HepG2 (cell line): Measurements from ENCODE around the gene HOXD8. TPM values are rescaled to one million over a fixed set of nuclear protein-coding genes. Genes with fewer than 3 reads are reported as not detected.

Source experiments
- ATAC-seq: fragments of 200-7000 bp; cut with Tn5 transposase; 3 replicates; pipeline ENCODE4 v1.9.1; 2020; ENCODE audit warnings: mild to moderate bottlenecking, moderate library complexity
- BruUV-seq: library from RNA; stranded (reverse); fragments of 400-500 nt; replicated peaks from 2 replicates; lab custom pipeline; 2021; lab: Mats Ljungman, UMichigan
- CTCF ChIA-PET: fragments of 300-600 bp; formaldehyde crosslinking; extraction: SDS; loops from one replicate; lab custom pipeline; 2021; ENCODE audit warnings: low total read pairs, inconsistent platforms, low intra/inter-chr PET ratio; lab: Yijun Ruan, JAX
- POLR2A ChIA-PET: fragments of 350-600 bp; sonication (Branson Sonifier 250); formaldehyde crosslinking; loops from one replicate; lab custom pipeline; 2020; ENCODE audit warnings: antibody characterized with exemption, inconsistent platforms; lab: Yijun Ruan, JAX
- DNase-seq: peaks from one replicate; pipeline ENCODE4 v3.0.0-alpha.2; 2015; ENCODE audit warnings: low spot score
- FAIRE-seq: peaks from 3 replicates; lab custom pipeline; 2011; peaks lifted over from hg19 to GRCh38; lab: Jason Lieb, UNC
- H2AFZ ChIP-seq: one replicate; pipeline ENCODE4 v1.6.1; 2011; ENCODE audit warnings: low read length, inconsistent platforms
- H3K27ac ChIP-seq: fragments of 300-600 bp; 3 replicates; pipeline ENCODE4 v1.8.0; 2011; ENCODE audit warnings: mixed run types, mild to moderate bottlenecking, mixed read lengths, low read length, inconsistent platforms; ENCODE audit not compliant: insufficient read depth; ENCODE audit errors: extremely low read length
- H3K27me3 ChIP-seq, 2 experiments: fragments of 200-600 bp in 1 of 2; 2 replicates in 1 of 2; 3 replicates in 1 of 2; pipeline versions ENCODE4 v1.6.0 to v1.8.0; 2011; ENCODE audit warnings: low read length in 2 of 2, mild to moderate bottlenecking in 2 of 2, moderate library complexity in 2 of 2, inconsistent platforms in 1 of 2; ENCODE audit not compliant: insufficient read depth in 2 of 2, control insufficient read depth in 1 of 2
- H3K36me3 ChIP-seq, 2 experiments: fragments of 200-600 bp in 1 of 2; replicated peaks in 1 of 2; 2 replicates in 1 of 2; 3 replicates in 1 of 2; pipeline versions ENCODE4 v1.5.1 to v1.8.0; 2011; ENCODE audit warnings: low read length in 2 of 2, inconsistent platforms in 1 of 2; ENCODE audit not compliant: insufficient read depth in 2 of 2, control insufficient read depth in 1 of 2
- H3K4me1 ChIP-seq: 2 replicates; pipeline ENCODE4 v1.5.1; 2012; ENCODE audit warnings: low read length, inconsistent platforms; ENCODE audit not compliant: insufficient read depth
- H3K4me2 ChIP-seq: 2 replicates; pipeline ENCODE4 v1.6.0; 2011; ENCODE audit warnings: low read depth, low read length, inconsistent platforms
- H3K4me3 ChIP-seq, 3 experiments: fragments of 200-600 bp in 1 of 3; sonication (generic), shearing (Covaris generic) in 1 of 3; replicated peaks in 1 of 3; 2 replicates each; pipeline ENCODE4 v1.5.1; 2011 to 2016; ENCODE audit warnings: low read length in 3 of 3, inconsistent platforms in 2 of 3, low read depth in 2 of 3, mild to moderate bottlenecking in 2 of 3, control low read depth in 1 of 3, mixed read lengths in 1 of 3; ENCODE audit not compliant: insufficient read depth in 1 of 3
- H3K79me2 ChIP-seq: one replicate; pipeline ENCODE4 v1.6.1; 2011; ENCODE audit warnings: low read length, inconsistent platforms; ENCODE audit not compliant: insufficient read depth
- H3K9ac ChIP-seq: 2 replicates; pipeline ENCODE4 v1.6.0; 2011; ENCODE audit warnings: mild to moderate bottlenecking, low read depth, low read length, inconsistent platforms; ENCODE audit not compliant: insufficient read depth
- H3K9me3 ChIP-seq: 2 replicates; pipeline ENCODE4 v1.5.1; 2012; ENCODE audit warnings: mild to moderate bottlenecking, low read length
- H4K20me1 ChIP-seq: 2 replicates; pipeline ENCODE4 v1.6.0; 2011; ENCODE audit warnings: inconsistent platforms, mild to moderate bottlenecking, low read length, moderate library complexity; ENCODE audit not compliant: insufficient read depth
- ARID3A ChIP-seq: IDR thresholded peaks from 2 replicates; pipeline ENCODE4 v1.6.1; 2012; ENCODE audit warnings: low read depth, low read length, improper control_type of control experiment
- CAMTA2 ChIP-seq: sonication (generic); formaldehyde crosslinking; IDR thresholded peaks from 2 replicates; pipeline ENCODE4 v1.4.0; 2020; ENCODE audit warnings: mild to moderate bottlenecking, missing genetic modification reagents, borderline replicate concordance
- CENPX ChIP-seq: sonication (generic); formaldehyde crosslinking; IDR thresholded peaks from 2 replicates; pipeline ENCODE4 v1.9.0; 2021; ENCODE audit warnings: mild to moderate bottlenecking, missing genetic modification reagents, moderate library complexity
- ETV6 ChIP-seq: sonication (generic); formaldehyde crosslinking; conservative IDR thresholded peaks from 2 replicates; pipeline ENCODE4 v1.4.0; 2020; ENCODE audit warnings: missing genetic modification reagents
- JUNB ChIP-seq: sonication (generic); formaldehyde crosslinking; IDR thresholded peaks from 2 replicates; pipeline ENCODE4 v1.8.0; 2022; ENCODE audit warnings: missing genetic modification reagents, mild to moderate bottlenecking, borderline replicate concordance
- PCBP1 ChIP-seq: fragments of 200-400 bp; formaldehyde crosslinking; IDR thresholded peaks from 2 replicates; pipeline ENCODE4 v1.6.1; 2017; ENCODE audit warnings: mild to moderate bottlenecking, low read depth, low read length, borderline replicate concordance
- PPARG ChIP-seq: conservative IDR thresholded peaks from 2 replicates; pipeline ENCODE4 v1.6.1; 2016; ENCODE audit warnings: missing biosample characterization, missing genetic modification reagents
- SMC3 ChIP-seq: IDR thresholded peaks from 2 replicates; pipeline ENCODE4 v1.6.1; 2011; ENCODE audit warnings: low read length, improper control_type of control experiment
- TARDBP ChIP-seq: sonication (generic); formaldehyde crosslinking; IDR thresholded peaks from 2 replicates; pipeline ENCODE4 v1.8.0; 2022; ENCODE audit warnings: mild to moderate bottlenecking, missing genetic modification reagents
- TGIF2 ChIP-seq: IDR thresholded peaks from 2 replicates; pipeline ENCODE4 v1.6.1; 2016; ENCODE audit warnings: control low read depth, missing compliant biosample characterization
- THAP7 ChIP-seq: sonication (generic); formaldehyde crosslinking; IDR thresholded peaks from 2 replicates; pipeline ENCODE4 v1.8.1; 2023; ENCODE audit warnings: mild to moderate bottlenecking, missing genetic modification reagents
- ZFP1 ChIP-seq: IDR thresholded peaks from 2 replicates; pipeline ENCODE4 v1.6.1; 2016
- ZNF224 ChIP-seq: sonication (generic); formaldehyde crosslinking; IDR thresholded peaks from 2 replicates; pipeline ENCODE4 v1.5.0; 2020; ENCODE audit warnings: mild to moderate bottlenecking, missing genetic modification reagents
- ZNF329 ChIP-seq: sonication (generic); formaldehyde crosslinking; IDR thresholded peaks from 2 replicates; pipeline ENCODE4 v1.9.0; 2021; ENCODE audit warnings: low read depth, mild to moderate bottlenecking, missing genetic modification reagents
- ZNF333 ChIP-seq: sonication (generic); formaldehyde crosslinking; IDR thresholded peaks from 2 replicates; pipeline ENCODE4 v1.4.0; 2020; ENCODE audit warnings: mild to moderate bottlenecking, missing genetic modification reagents, borderline replicate concordance
- ZNF567 ChIP-seq: sonication (generic); formaldehyde crosslinking; IDR thresholded peaks from 2 replicates; pipeline ENCODE4 v1.8.1; 2023; ENCODE audit warnings: mild to moderate bottlenecking, missing genetic modification reagents, borderline replicate concordance
- ZNF572 ChIP-seq: sonication (generic); formaldehyde crosslinking; IDR thresholded peaks from 2 replicates; pipeline ENCODE4 v1.5.1; 2020; ENCODE audit warnings: mild to moderate bottlenecking, missing genetic modification reagents
- ZNF879 ChIP-seq: sonication (generic); formaldehyde crosslinking; IDR thresholded peaks from 2 replicates; pipeline ENCODE4 v1.8.1; 2023; ENCODE audit warnings: missing genetic modification reagents
- ZSCAN30 ChIP-seq: sonication (generic); formaldehyde crosslinking; IDR thresholded peaks from 2 replicates; pipeline ENCODE4 v1.5.0; 2020; ENCODE audit warnings: mild to moderate bottlenecking, missing genetic modification reagents
- ZUFSP ChIP-seq: sonication (generic); formaldehyde crosslinking; IDR thresholded peaks from 2 replicates; pipeline ENCODE4 v1.9.0; 2021; ENCODE audit warnings: missing genetic modification reagents, mild to moderate bottlenecking, borderline replicate concordance
- WGBS: methylation state at CpG from one replicate; pipeline ENCODE4 v1.1.6; 2017; ENCODE audit warnings: low lambda C conversion rate; 5-methylcytosine and 5-hydroxymethylcytosine counted together
- in situ Hi-C: cut with HindIII; loops from 2 replicates; pipeline ENCODE4 v1.10.0; 2017; ENCODE audit warnings: low pct_unique_long_range_greater_than_20kb; ENCODE audit not compliant: extremely low pct_ligation_motif_present
- intact Hi-C: fragments of 100-400 bp; cut with micrococcal nuclease; formaldehyde crosslinking; loops from one replicate; pipeline ENCODE4 v1.10.0; 2022; ENCODE audit not compliant: unreplicated experiment
- polyA plus RNA-seq, 8 experiments: library from polyadenylated mRNA; depleted of rRNA in 3 of 8; stranded (reverse) in 7 of 8; unstranded in 1 of 8; fragments of >200 nt; fragmentation: Illumina TruSeq in 4 of 8; extraction: Trizol in 4 of 8; gene quantifications; 2 replicates each; pipeline versions ENCODE4 v1.2.1 to v1.2.3, GENCODE V29; 2011 to 2016; ENCODE audit warnings: low read depth in 4 of 8, missing spikeins in 1 of 8, mixed read lengths in 1 of 8; ENCODE audit not compliant: insufficient read depth in 1 of 8
- total RNA-seq, 5 experiments: library from RNA; depleted of rRNA; stranded (reverse); fragments of >200 nt; fragmentation: Illumina TruSeq; extraction: Trizol; gene quantifications; 2 replicates each; pipeline ENCODE4 v1.2.3, GENCODE V29; 2016; ENCODE audit warnings: low read depth in 1 of 5

HOXD8 gene
- total and polyA plus RNA-seq, 2 of the 13 experiments (the other 11 are each of a cell fraction or from before 2014, with no cell fraction given): not detected

GRCh38 chr2:176140513-176141317 is 11.2 kb downstream of the HOXD8 start:
- Histone ChIP-seq H3K27ac (no peak overlapping the region), H2AFZ (no peak overlapping the region), H3K4me2 (peak overlapping the region; percentile 83), H3K36me3 (no peaks in the 10 kb centered on the region), H3K9ac (peak overlapping the region; percentile 37; the same call in 1 of the 2 replicates), H3K9me3 (no peaks in the 10 kb centered on the region), H3K4me3 (peak overlapping the region; percentile 44 to 75 (median 56)), H3K27me3 (peaks cover 5 to 87% of the 10 kb centered on the region in 2 experiments; a peak in 4 of 5 replicates), H3K4me1 (peaks cover 11% of the 10 kb centered on the region), H3K79me2 (no peaks in the 10 kb centered on the region), H4K20me1 (no peaks in the 10 kb centered on the region)
- peak; percentile 76 for FAIRE-seq
- CTCF ChIA-PET: interaction anchor here (1.1 to 2.5 kb wide), 6 partner anchors 13 to 498 kb away, joined by 4 to 83 read pairs (median 10); no protein-coding TSS in a partner anchor
- POLR2A ChIA-PET: interaction anchor here (1.4 kb wide), 1 partner anchor 314 kb away, joined by 3 read pairs; no protein-coding TSS in a partner anchor
- no TSS peak for BruUV-seq
- DNase-seq: peak; percentile 60
- intact Hi-C loops: loop anchor here (1.0 to 5.0 kb wide), 4 partner anchors 245 to 497 kb away; no protein-coding TSS in a partner anchor
- in situ Hi-C loops: loop anchor here (5.0 kb wide), 1 partner anchor 317 kb away; no protein-coding TSS in a partner anchor
- ATAC-seq: peak; percentile 93
- WGBS: 22% methylated on average over 21 of the region's 48 CpGs
- TF ChIP-seq ZUFSP (CRISPR knock-in tag): no peak
- TF ChIP-seq CAMTA2 (CRISPR knock-in tag): no peak
- TF ChIP-seq JUNB: no peak
- TF ChIP-seq ZSCAN30 (CRISPR knock-in tag): no peak
- 0 out of 2 replicates have a peak, but pooled peaks have one; percentile 47 for TF ChIP-seq TGIF2 (CRISPR knock-in tag)
- TF ChIP-seq ZNF879: 0 out of 2 replicates have a peak, but pooled peaks have one; percentile 81
- 0 out of 2 replicates have a peak, but pooled peaks have one; percentile 17 for TF ChIP-seq ZNF567
- TF ChIP-seq ZNF329 (CRISPR knock-in tag): peak; percentile 62; the same call in 1 of the 2 replicates
- 0 out of 2 replicates have a peak, but pooled peaks have one; percentile 44 for TF ChIP-seq PPARG
- 0 out of 2 replicates have a peak, but pooled peaks have one; percentile 70 for TF ChIP-seq PCBP1
- TF ChIP-seq SMC3: peak; percentile 75
- TF ChIP-seq ZNF333 (CRISPR knock-in tag): no peak
- peak; percentile 33; the same call in 1 of the 2 replicates for TF ChIP-seq TARDBP (CRISPR knock-in tag)
- no peak for TF ChIP-seq ZFP1 (CRISPR knock-in tag)
- peak; percentile 44; the same call in 1 of the 2 replicates for TF ChIP-seq ZNF224 (CRISPR knock-in tag)
- TF ChIP-seq ETV6 (CRISPR knock-in tag): peak; percentile 77; the same call in 1 of the 2 replicates
- TF ChIP-seq ARID3A: no peak; the same call in 1 of the 2 replicates
- no peak for TF ChIP-seq CENPX (CRISPR knock-in tag)
- no peak for TF ChIP-seq ZNF572 (CRISPR knock-in tag)
- TF ChIP-seq THAP7 (CRISPR knock-in tag): peak; percentile 86; the same call in 1 of the 2 replicates
